Nephron progenitor cell (in vitro differentiated cells): ENCODE measurements around the gene S100A2.

ENCODE experiments used
- DNase-seq: peaks from one replicate; pipeline ENCODE4 v3.0.0; 2021
- H3K27ac Mint-ChIP-seq: 2 replicates; pipeline ENCODE4 v1.8.0; 2021; ENCODE audit warnings: mild to moderate bottlenecking, moderate library complexity, mixed read lengths
- H3K27me3 Mint-ChIP-seq: 2 replicates; pipeline ENCODE4 v1.8.0; 2021; ENCODE audit warnings: mild to moderate bottlenecking, low read depth, mixed read lengths; ENCODE audit not compliant: poor library complexity
- H3K36me3 Mint-ChIP-seq: 2 replicates; pipeline ENCODE4 v1.8.0; 2021; ENCODE audit warnings: low read depth, mixed read lengths
- H3K4me1 Mint-ChIP-seq: 2 replicates; pipeline ENCODE4 v1.8.0; 2021; ENCODE audit warnings: mixed read lengths
- H3K4me3 Mint-ChIP-seq: 2 replicates; pipeline ENCODE4 v1.8.0; 2021; ENCODE audit warnings: mild to moderate bottlenecking, moderate library complexity, mixed read lengths
- H3K9me3 Mint-ChIP-seq: 2 replicates; pipeline ENCODE4 v1.8.0; 2021; ENCODE audit warnings: mild to moderate bottlenecking, moderate library complexity, mixed read lengths
- TF ChIP-seq, protein P1 (sequence below): fragments of 200-600 bp; sonication (generic); IDR thresholded peaks from 2 replicates; pipeline ENCODE4 v1.5.0; 2021; ENCODE audit warnings: antibody characterized with exemption

The S100A2 gene

DNA sequence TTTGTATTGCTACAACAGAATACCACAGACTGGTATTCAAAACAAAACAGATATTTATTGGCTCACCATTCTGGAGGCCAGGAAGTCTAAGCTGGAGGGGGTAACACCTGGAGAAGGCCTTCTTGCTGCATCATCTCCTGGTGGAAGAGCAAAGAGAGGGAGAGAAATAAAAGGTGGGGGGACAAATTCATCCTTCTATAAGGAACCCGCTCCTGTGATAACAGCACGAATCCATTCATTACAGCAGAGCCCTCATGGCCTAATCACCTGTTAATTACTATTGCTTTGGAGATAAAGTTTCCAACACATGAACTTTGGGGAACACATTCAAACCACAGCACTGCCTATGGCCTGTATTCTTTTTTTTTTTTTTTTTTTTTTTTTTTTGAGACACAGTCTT, 5.4 kb downstream of the S100A2 start:
- H3K36me3 Mint-ChIP-seq = no peaks in the 10 kb centered on the region

DNA sequence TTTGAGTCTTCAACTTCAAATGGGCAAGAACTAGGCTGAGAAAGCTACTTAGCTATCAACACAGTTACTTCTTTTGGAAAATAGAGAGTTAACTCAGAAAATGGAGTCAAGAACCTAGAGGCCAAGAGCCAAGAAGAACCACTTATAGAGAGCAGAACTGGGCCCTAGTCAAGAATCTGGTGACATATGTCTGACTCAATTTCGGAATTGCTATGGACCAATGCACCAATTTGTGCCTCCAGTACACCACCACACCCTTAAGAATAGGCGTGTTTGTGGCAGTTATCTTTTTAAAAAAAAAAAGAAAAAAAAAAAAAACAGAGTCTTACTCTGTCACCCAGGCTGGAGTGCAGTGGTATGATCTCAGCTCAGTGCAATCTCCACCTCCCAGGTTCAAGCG, 7.8 kb downstream of the S100A2 start:
- H3K9me3 Mint-ChIP-seq = no peaks in the 10 kb centered on the region
- no peak overlapping the region for H3K4me3 Mint-ChIP-seq
- TF ChIP-seq, protein P1, sequence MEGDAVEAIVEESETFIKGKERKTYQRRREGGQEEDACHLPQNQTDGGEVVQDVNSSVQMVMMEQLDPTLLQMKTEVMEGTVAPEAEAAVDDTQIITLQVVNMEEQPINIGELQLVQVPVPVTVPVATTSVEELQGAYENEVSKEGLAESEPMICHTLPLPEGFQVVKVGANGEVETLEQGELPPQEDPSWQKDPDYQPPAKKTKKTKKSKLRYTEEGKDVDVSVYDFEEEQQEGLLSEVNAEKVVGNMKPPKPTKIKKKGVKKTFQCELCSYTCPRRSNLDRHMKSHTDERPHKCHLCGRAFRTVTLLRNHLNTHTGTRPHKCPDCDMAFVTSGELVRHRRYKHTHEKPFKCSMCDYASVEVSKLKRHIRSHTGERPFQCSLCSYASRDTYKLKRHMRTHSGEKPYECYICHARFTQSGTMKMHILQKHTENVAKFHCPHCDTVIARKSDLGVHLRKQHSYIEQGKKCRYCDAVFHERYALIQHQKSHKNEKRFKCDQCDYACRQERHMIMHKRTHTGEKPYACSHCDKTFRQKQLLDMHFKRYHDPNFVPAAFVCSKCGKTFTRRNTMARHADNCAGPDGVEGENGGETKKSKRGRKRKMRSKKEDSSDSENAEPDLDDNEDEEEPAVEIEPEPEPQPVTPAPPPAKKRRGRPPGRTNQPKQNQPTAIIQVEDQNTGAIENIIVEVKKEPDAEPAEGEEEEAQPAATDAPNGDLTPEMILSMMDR = no peak
- peaks cover 18% of the 10 kb centered on the region for H3K4me1 Mint-ChIP-seq
- no peaks in the 10 kb centered on the region for H3K36me3 Mint-ChIP-seq
- H3K27ac Mint-ChIP-seq = no peak overlapping the region
- DNase-seq = no peak
- peaks cover 8% of the 10 kb centered on the region for H3K27me3 Mint-ChIP-seq

More for the DNA sequence above, 5.4 kb downstream of the S100A2 start:
- Mint-ChIP-seq H3K4me1 (peaks cover 18% of the 10 kb centered on the region), H3K4me3 (no peak overlapping the region), H3K9me3 (no peaks in the 10 kb centered on the region), H3K27me3 (peaks cover 5% of the 10 kb centered on the region), H3K27ac (no peak overlapping the region)
- TF ChIP-seq, protein P1 = no peak
- DNase-seq = no peak

DNA sequence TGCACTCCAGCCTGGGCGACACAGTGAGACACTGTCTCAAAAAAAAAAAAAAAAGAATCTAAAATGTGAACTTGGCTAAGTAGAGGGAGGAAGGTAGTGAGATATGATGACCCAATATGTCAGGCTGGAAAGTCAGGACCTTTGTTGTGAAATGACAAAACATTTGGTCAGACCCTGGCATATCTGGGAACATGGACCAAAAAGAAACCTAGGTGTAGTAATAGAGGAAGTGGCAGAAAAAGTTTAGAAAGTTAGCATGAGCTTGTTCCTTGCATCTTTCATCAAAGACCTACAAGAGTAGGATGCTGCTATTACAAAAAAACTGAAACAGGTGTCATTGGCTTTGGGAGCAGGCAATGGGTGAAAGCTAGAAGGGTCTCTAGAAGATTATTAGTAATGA, 9.3 kb downstream of the S100A2 start:
- Mint-ChIP-seq H3K36me3 (no peaks in the 10 kb centered on the region), H3K27me3 (peaks cover 8% of the 10 kb centered on the region), H3K9me3 (no peaks in the 10 kb centered on the region), H3K4me3 (no peak overlapping the region), H3K4me1 (peaks cover 26% of the 10 kb centered on the region), H3K27ac (no peak overlapping the region)
- DNase-seq = no peak
- TF ChIP-seq, protein P1 = no peak

DNA sequence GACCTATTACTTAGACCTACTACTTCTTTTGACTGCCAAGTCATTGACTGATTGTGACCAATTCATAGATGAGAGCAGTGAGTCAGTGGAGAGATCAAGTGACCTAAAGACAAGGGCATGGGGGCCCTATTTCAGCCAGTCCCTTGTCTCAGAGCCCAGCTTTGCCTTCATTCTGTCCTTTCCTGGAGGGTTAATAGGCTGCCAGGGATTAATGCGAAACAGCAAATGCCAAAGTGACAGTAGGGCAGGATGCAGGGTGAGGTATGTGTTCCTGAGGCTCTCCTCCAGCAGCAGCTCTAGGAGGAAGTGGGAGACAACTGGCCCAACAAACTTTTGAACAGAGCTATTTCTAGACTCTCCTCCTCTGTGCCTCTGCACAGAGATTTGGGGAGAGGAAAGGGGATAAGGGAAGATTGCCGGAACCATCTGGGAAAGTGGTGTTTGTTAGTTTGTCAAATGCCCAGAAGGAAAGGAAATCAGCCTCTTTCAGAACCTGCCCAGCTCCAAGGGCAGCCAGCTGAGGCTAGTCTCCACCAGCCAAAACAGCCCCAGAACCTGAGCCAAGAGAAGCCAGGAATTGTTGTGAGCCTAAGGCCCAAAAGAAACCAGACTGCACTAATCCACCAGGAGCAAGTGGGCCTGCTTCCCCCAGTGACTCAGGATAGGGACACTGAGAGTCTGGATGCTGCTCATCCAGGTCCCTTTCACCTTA, 11.7 kb downstream of the S100A2 start:
- Mint-ChIP-seq H3K9me3 (no peaks in the 10 kb centered on the region), H3K27me3 (peaks cover 6% of the 10 kb centered on the region), H3K27ac (peak overlapping the region; percentile 95), H3K4me3 (no peak overlapping the region), H3K36me3 (no peaks in the 10 kb centered on the region), H3K4me1 (peaks cover 49% of the 10 kb centered on the region)
- no peak for DNase-seq
- TF ChIP-seq, protein P1 = no peak

DNA sequence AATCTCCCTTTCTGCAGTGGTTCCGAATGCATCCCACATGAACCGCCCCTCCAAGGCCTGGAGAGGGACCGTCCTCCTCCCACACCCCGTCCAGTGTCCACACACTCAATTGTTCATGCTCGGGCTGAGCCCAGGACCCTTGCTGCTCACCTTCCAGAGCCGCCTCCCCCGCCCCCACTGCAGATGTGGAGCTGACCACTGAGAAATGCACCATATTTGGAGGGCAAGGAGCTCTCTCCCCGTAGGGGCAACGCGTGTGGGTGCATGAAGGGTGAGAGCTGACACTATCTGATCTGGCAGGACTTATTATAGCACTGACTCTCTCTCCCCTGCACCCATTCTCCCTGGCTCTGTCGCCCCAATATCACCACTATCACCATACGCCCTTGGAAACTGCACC, 12.5 kb downstream of the S100A2 start:
- DNase-seq = no peak
- Mint-ChIP-seq H3K27me3 (peaks cover 6% of the 10 kb centered on the region), H3K27ac (no peak overlapping the region), H3K9me3 (no peaks in the 10 kb centered on the region), H3K4me1 (peaks cover 58% of the 10 kb centered on the region), H3K4me3 (no peak overlapping the region), H3K36me3 (no peaks in the 10 kb centered on the region)
- TF ChIP-seq, protein P1 = no peak

DNA sequence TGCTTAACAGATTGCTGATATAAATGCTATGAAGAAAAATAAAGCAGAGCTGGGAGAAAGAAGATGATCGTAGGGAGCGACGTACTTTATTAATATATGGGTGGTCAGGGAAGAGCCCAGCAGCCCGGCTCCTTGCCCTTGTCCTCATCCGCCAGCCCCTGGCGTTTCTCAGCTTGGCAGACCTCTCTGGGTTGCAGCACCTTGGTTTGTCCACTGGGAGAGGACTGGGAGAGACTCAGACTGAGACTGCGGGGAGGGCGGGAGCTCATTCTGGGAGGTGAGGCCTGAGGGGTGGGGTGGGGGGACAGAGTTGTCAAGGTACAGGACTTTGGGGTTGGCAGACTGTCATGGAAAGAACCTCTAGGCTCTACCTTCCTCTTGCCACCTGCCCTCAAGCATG, 13.3 kb downstream of the S100A2 start:
- no peaks in the 10 kb centered on the region for H3K36me3 Mint-ChIP-seq
- H3K4me3 Mint-ChIP-seq = no peak overlapping the region
- H3K4me1 Mint-ChIP-seq = peaks cover 66% of the 10 kb centered on the region
- H3K27me3 Mint-ChIP-seq = peaks cover 3% of the 10 kb centered on the region
- no peak overlapping the region for H3K27ac Mint-ChIP-seq
- H3K9me3 Mint-ChIP-seq = no peaks in the 10 kb centered on the region
- DNase-seq = no peak
- TF ChIP-seq, protein P1 = no peak
